Measurements from ENCODE around the gene AMBN.

- TF ChIP-seq CTCF (conservative IDR thresholded peaks at IDR 0.05; ENCODE audit: low read depth in 2 of 2) (no peak), EZH2 (IDR thresholded peaks at IDR 0.05; ENCODE audit: low read depth, unreplicated experiment) (no peak), EZH2phosphoT487 (IDR thresholded peaks at IDR 0.05; ENCODE audit: unreplicated experiment) (no peak), POLR2AphosphoS5 (IDR thresholded peaks at IDR 0.05; ENCODE audit: low read depth) (no peak), ZNF114 (CRISPR knock-in tag; IDR thresholded peaks at IDR 0.05) (no peak), NANOG (IDR thresholded peaks at IDR 0.05; ENCODE audit: borderline replicate concordance) (no peak), CREB1 (CRISPR knock-in tag; IDR thresholded peaks at IDR 0.05; ENCODE audit: low read depth) (no peak), REST (IDR thresholded peaks at IDR 0.05; ENCODE audit: unreplicated experiment) (no peak), JUNB (IDR thresholded peaks at IDR 0.05; ENCODE audit: unreplicated experiment) (no peak), ZNF462 (CRISPR knock-in tag; IDR thresholded peaks at IDR 0.05) (no peak), ZNF331 (CRISPR knock-in tag; IDR thresholded peaks at IDR 0.05; ENCODE audit: low read depth) (no peak), ETS1 (IDR thresholded peaks at IDR 0.05) (no peak)
Measured at GRCh38 chr4:70623323-70623722, 31.3 kb downstream of the AMBN start.
